Measurements from ENCODE around the gene RNF5. TPM values are rescaled to one million over a fixed set of nuclear protein-coding genes. Genes with fewer than 3 reads are reported as not detected.

RNF5 gene
- total RNA-seq, 2 donors from 2014 or later = 45.0 to 49.2 TPM

- Mint-ChIP-seq H3K27ac (no peak overlapping the region), H3K27me3 (ENCODE audit: low read depth) (no peaks in the 10 kb centered on the region), H3K36me3 (ENCODE audit: insufficient read depth in 2 of 2) (peaks cover 5 to 11% of the 10 kb centered on the region in 2 donors), H3K4me1 (ENCODE audit: low read depth) (peaks cover 33% of the 10 kb centered on the region), H3K9me3 (no peaks in the 10 kb centered on the region), H3K4me3 (no peak overlapping the region)
- ATAC-seq (replicated peaks in 1 of 2) (no peak), DNase-seq (no peak)
These were observed 21.3 kb upstream of the RNF5 start for GRCh38 chr6:32156891-32157290.

DNA sequence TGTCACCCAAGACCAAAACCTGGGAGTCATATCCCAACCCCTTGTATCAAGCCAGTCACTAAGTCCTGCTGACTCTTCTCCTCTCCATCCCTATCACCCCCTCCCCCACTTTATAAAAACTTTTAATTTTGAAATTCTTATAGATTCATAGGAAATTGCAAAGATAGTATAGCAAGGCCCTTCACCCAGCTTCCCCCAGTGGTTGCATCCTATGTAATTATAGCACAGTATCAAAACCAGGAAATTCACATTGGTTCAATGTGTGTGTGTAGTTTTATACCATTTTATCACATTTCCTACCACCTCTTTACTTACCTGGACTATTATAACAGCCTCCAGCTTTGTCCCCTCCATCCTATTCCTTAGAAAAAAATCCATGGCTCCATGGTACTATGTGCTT lies 20.2 kb upstream of the RNF5 start:
- H3K4me3 Mint-ChIP-seq = no peak overlapping the region
- DNase-seq (no peak), ATAC-seq (replicated peaks in 1 of 2) (no peak)
- H3K4me1 Mint-ChIP-seq (ENCODE audit: low read depth) = peaks cover 23% of the 10 kb centered on the region
- no peaks in the 10 kb centered on the region for H3K27me3 Mint-ChIP-seq (ENCODE audit: low read depth)
- H3K9me3 Mint-ChIP-seq = no peaks in the 10 kb centered on the region
- H3K27ac Mint-ChIP-seq = no peak overlapping the region
- H3K36me3 Mint-ChIP-seq (ENCODE audit: insufficient read depth in 2 of 2) = peaks cover 5 to 15% of the 10 kb centered on the region in 2 donors

- Mint-ChIP-seq H3K27ac (no peak overlapping the region), H3K4me1 (ENCODE audit: low read depth) (peaks cover 4% of the 10 kb centered on the region)
- no peak for ATAC-seq (replicated peaks in 1 of 2)
These were observed 14.5 kb upstream of the RNF5 start for GRCh38 chr6:32163559-32164258.

DNA sequence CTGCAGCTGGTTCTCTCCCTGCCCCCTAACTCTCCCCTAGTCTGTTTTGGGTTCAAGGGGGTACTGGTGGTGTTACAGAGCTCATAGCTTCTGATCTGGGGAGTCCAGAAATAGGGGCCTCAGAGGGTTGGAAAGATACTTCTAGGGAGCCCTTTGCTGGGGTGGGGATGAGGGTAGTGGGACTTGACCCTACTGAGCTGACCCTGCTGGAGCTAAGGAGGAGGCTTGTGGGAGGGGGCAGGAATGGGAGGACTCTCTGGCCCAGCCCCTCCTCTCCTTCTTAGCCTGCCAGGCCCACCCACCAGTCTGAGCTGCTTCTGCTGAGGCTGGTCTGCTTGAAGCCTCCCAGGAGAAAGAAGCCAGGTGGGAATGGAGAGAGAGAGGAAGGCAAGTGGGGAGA lies 13.9 kb upstream of the RNF5 start, which contains the start of gene EGFL8:
TSS of gene EGFL8 (plus strand) at position 301 of the 400 bp plus-strand sequence. CDS start 1,571 bp downstream, outside the sequence.
- ATAC-seq (replicated peaks in 1 of 2) (no peak), DNase-seq (no peak)
- H3K9me3 Mint-ChIP-seq = no peaks in the 10 kb centered on the region
- H3K4me3 Mint-ChIP-seq = no peak within 1 kb of the TSS
- H3K27ac Mint-ChIP-seq = no peak within 1 kb of the TSS
- H3K27me3 Mint-ChIP-seq (ENCODE audit: low read depth) = no peaks in the 10 kb centered on the region
- peaks cover 4% of the 10 kb centered on the region for H3K4me1 Mint-ChIP-seq (ENCODE audit: low read depth)
- peaks cover 2 to 8% of the 10 kb centered on the region in 2 donors for H3K36me3 Mint-ChIP-seq (ENCODE audit: insufficient read depth in 2 of 2)

More at GRCh38 chr6:32163559-32164258, 14.5 kb upstream of the RNF5 start:
- Mint-ChIP-seq H3K9me3 (no peaks in the 10 kb centered on the region), H3K4me3 (no peak overlapping the region), H3K36me3 (ENCODE audit: insufficient read depth in 2 of 2) (peaks cover 2 to 8% of the 10 kb centered on the region in 2 donors), H3K27me3 (ENCODE audit: low read depth) (no peaks in the 10 kb centered on the region)
- DNase-seq = no peak

- H3K36me3 Mint-ChIP-seq (ENCODE audit: insufficient read depth in 2 of 2) = peaks cover 2 to 8% of the 10 kb centered on the region in 2 donors
- H3K9me3 Mint-ChIP-seq = no peaks in the 10 kb centered on the region
- H3K27ac Mint-ChIP-seq = no peak overlapping the region
- H3K4me3 Mint-ChIP-seq = no peak overlapping the region
- DNase-seq (no peak), ATAC-seq (replicated peaks in 1 of 2) (no peak)
- H3K4me1 Mint-ChIP-seq (ENCODE audit: low read depth) = peaks cover 8% of the 10 kb centered on the region
- no peaks in the 10 kb centered on the region for H3K27me3 Mint-ChIP-seq (ENCODE audit: low read depth)
These were observed 11.7 kb upstream of the RNF5 start for GRCh38 chr6:32166411-32167061.

GRCh38 chr6:32167154-32167760 lies 10.9 kb upstream of the RNF5 start:
- DNase-seq (no peak), ATAC-seq (replicated peaks in 1 of 2) (no peak)
- Mint-ChIP-seq H3K4me1 (ENCODE audit: low read depth) (peaks cover 8% of the 10 kb centered on the region), H3K27ac (no peak overlapping the region), H3K27me3 (ENCODE audit: low read depth) (no peaks in the 10 kb centered on the region), H3K4me3 (no peak overlapping the region), H3K9me3 (no peaks in the 10 kb centered on the region), H3K36me3 (ENCODE audit: insufficient read depth in 2 of 2) (peaks cover 2 to 7% of the 10 kb centered on the region in 2 donors)

- ATAC-seq (replicated peaks in 1 of 2) (no peak), DNase-seq (no peak)
- no peak overlapping the region for H3K4me3 Mint-ChIP-seq
- H3K4me1 Mint-ChIP-seq (ENCODE audit: low read depth) = peaks cover 10% of the 10 kb centered on the region
- H3K27me3 Mint-ChIP-seq (ENCODE audit: low read depth) = no peaks in the 10 kb centered on the region
- no peaks in the 10 kb centered on the region for H3K9me3 Mint-ChIP-seq
- no peak overlapping the region for H3K27ac Mint-ChIP-seq
- peaks cover 2 to 3% of the 10 kb centered on the region in 2 donors for H3K36me3 Mint-ChIP-seq (ENCODE audit: insufficient read depth in 2 of 2)
These were observed 10.4 kb upstream of the RNF5 start for GRCh38 chr6:32167761-32168262.

GRCh38 chr6:32168350-32168749 lies 9.9 kb upstream of the RNF5 start:
- Mint-ChIP-seq H3K4me1 (ENCODE audit: low read depth) (peaks cover 15% of the 10 kb centered on the region), H3K4me3 (no peak overlapping the region), H3K27me3 (ENCODE audit: low read depth) (no peaks in the 10 kb centered on the region), H3K9me3 (no peaks in the 10 kb centered on the region), H3K36me3 (ENCODE audit: insufficient read depth in 2 of 2) (peaks cover under 1 to 2% of the 10 kb centered on the region in 2 donors), H3K27ac (no peak overlapping the region)
- no peak for ATAC-seq (replicated peaks in 1 of 2)
- no peak for DNase-seq

- DNase-seq (no peak), ATAC-seq (replicated peaks in 1 of 2) (no peak)
- H3K4me3 Mint-ChIP-seq = no peak overlapping the region
- H3K9me3 Mint-ChIP-seq = no peaks in the 10 kb centered on the region
- no peaks in the 10 kb centered on the region for H3K27me3 Mint-ChIP-seq (ENCODE audit: low read depth)
- no peak overlapping the region for H3K27ac Mint-ChIP-seq
- H3K36me3 Mint-ChIP-seq (ENCODE audit: insufficient read depth in 2 of 2) = peaks cover 0 to 2% of the 10 kb centered on the region in 2 donors
- H3K4me1 Mint-ChIP-seq (ENCODE audit: low read depth) = peaks cover 22% of the 10 kb centered on the region
These were observed 9.2 kb upstream of the RNF5 start for GRCh38 chr6:32168807-32169591.

DNA sequence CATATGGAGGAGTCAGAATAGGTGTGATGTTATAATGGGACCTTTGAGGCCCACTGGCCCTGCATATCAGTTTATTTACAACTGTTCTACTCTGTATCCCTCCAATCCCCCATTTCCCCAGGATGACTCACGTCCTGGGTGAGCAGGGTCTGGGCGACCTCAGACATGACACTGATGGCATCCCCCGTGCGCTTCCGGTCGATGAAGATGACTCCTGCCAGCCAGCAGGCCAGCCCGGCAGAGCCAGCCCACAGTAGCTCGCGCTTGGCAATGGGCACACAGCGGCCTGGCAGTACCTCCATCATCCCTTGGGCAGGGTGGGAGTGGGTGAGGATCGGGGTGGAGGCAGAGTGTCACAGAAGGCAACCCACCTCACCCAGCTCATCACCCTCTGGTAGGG lies 7.9 kb upstream of the RNF5 start:
- ATAC-seq (replicated peaks in 1 of 2) (no peak), DNase-seq (no peak)
- H3K4me3 Mint-ChIP-seq = no peak overlapping the region
- no peaks in the 10 kb centered on the region for H3K27me3 Mint-ChIP-seq (ENCODE audit: low read depth)
- H3K27ac Mint-ChIP-seq = no peak overlapping the region
- peaks cover 35% of the 10 kb centered on the region for H3K4me1 Mint-ChIP-seq (ENCODE audit: low read depth)
- H3K36me3 Mint-ChIP-seq (ENCODE audit: insufficient read depth in 2 of 2) = peaks cover 0 to 1% of the 10 kb centered on the region in 2 donors
- H3K9me3 Mint-ChIP-seq = no peaks in the 10 kb centered on the region

DNA sequence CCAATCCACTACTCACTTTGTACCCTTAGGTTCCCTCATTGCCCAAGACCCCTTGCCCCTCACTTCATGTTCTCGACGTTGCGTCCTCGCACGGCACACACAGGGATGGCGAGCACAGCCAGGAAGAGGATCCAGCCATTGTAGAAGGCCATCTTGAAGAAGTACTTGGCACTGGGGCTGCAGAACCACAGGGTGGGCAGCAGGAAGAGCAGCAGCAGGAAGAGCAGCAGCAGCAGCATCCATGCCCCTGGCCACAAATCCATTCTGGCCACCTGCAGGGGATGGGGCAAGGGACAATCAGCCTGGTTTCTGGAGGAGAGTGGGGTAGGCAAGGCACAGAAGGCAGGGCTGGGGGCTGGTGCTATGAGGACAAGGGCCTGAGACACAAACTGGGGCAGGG lies 7.0 kb upstream of the RNF5 start:
- Mint-ChIP-seq H3K27me3 (ENCODE audit: low read depth) (no peaks in the 10 kb centered on the region), H3K4me1 (ENCODE audit: low read depth) (peaks cover 40% of the 10 kb centered on the region), H3K36me3 (ENCODE audit: insufficient read depth in 2 of 2) (peaks cover 0 to 1% of the 10 kb centered on the region in 2 donors), H3K27ac (no peak overlapping the region), H3K4me3 (no peak overlapping the region), H3K9me3 (no peaks in the 10 kb centered on the region)
- ATAC-seq (replicated peaks in 1 of 2) (no peak), DNase-seq (no peak)

- ATAC-seq (replicated peaks in 1 of 2) = no peak
- no peak for DNase-seq
- H3K9me3 Mint-ChIP-seq = no peaks in the 10 kb centered on the region
- H3K27ac Mint-ChIP-seq = no peak overlapping the region
- peaks cover 54% of the 10 kb centered on the region for H3K4me1 Mint-ChIP-seq (ENCODE audit: low read depth)
- H3K27me3 Mint-ChIP-seq (ENCODE audit: low read depth) = no peaks in the 10 kb centered on the region
- H3K36me3 Mint-ChIP-seq (ENCODE audit: insufficient read depth in 2 of 2) = peaks cover 0 to 2% of the 10 kb centered on the region in 2 donors
- no peak overlapping the region for H3K4me3 Mint-ChIP-seq
These were observed 5.0 kb upstream of the RNF5 start for GRCh38 chr6:32173051-32173727.

Data from activated T-cell treated with anti-CD3 and anti-CD28 coated beads, Interleukin-2, amount 50 U/mL, for 72 hours (primary cell).